ENCODE measurements around the gene HOXB8.

Gene HOXB8

GRCh38 chr17:48612456-48612853 lies 2.6 kb downstream of the HOXB8 start:
- no peak for TF ChIP-seq CTCF (conservative IDR thresholded peaks at IDR 0.05; ENCODE audit: control insufficient read depth, insufficient read depth, low read depth, low read length)
- DNase-seq (ENCODE audit: low read depth) = no peak
- H3K4me3 ChIP-seq (ENCODE audit: control insufficient read depth, low read depth, low read length) = peak overlapping the region; percentile 54

GRCh38 chr17:48611681-48612455 lies 3.2 kb downstream of the HOXB8 start:
- no peak for DNase-seq (ENCODE audit: low read depth)
- H3K4me3 ChIP-seq (ENCODE audit: control insufficient read depth, low read depth, low read length) = peak overlapping the region; percentile 72
- no peak for TF ChIP-seq CTCF (conservative IDR thresholded peaks at IDR 0.05; ENCODE audit: control insufficient read depth, insufficient read depth, low read depth, low read length)

GRCh38 chr17:48611213-48611612 lies 3.9 kb downstream of the HOXB8 start:
- peak overlapping the region; percentile 72 for H3K4me3 ChIP-seq (ENCODE audit: control insufficient read depth, low read depth, low read length)
- DNase-seq (ENCODE audit: low read depth) = no peak
- TF ChIP-seq CTCF (conservative IDR thresholded peaks at IDR 0.05; ENCODE audit: control insufficient read depth, insufficient read depth, low read depth, low read length) = no peak

- TF ChIP-seq CTCF (conservative IDR thresholded peaks at IDR 0.05; ENCODE audit: control insufficient read depth, insufficient read depth, low read depth, low read length) = no peak
- peak within 1 kb of the TSS; percentile 72 for H3K4me3 ChIP-seq (ENCODE audit: control insufficient read depth, low read depth, low read length)
- DNase-seq (ENCODE audit: low read depth) = peak; percentile 58
These were observed 4.5 kb downstream of the HOXB8 start, which contains the start of gene HOXB7 for GRCh38 chr17:48610282-48611211. TSS of gene HOXB7 (minus strand) at chr17:48611017. CDS start at chr17:48610918, 99 bp downstream.

GRCh38 chr17:48609759-48610281 lies 5.3 kb downstream of the HOXB8 start:
- DNase-seq (ENCODE audit: low read depth) = no peak
- H3K4me3 ChIP-seq (ENCODE audit: control insufficient read depth, low read depth, low read length) = peak overlapping the region; percentile 72
- no peak for TF ChIP-seq CTCF (conservative IDR thresholded peaks at IDR 0.05; ENCODE audit: control insufficient read depth, insufficient read depth, low read depth, low read length)

GRCh38 chr17:48609033-48609432 lies 6.1 kb downstream of the HOXB8 start:
- no peak for DNase-seq (ENCODE audit: low read depth)
- TF ChIP-seq CTCF (conservative IDR thresholded peaks at IDR 0.05; ENCODE audit: control insufficient read depth, insufficient read depth, low read depth, low read length) = no peak
- no peak overlapping the region for H3K4me3 ChIP-seq (ENCODE audit: control insufficient read depth, low read depth, low read length)

All from fibroblast of mammary gland (primary cell).